Adipose tissue (tissue), 3 donors: ENCODE results near the gene CDC42. TPM values are rescaled to one million over a fixed set of nuclear protein-coding genes. Genes with fewer than 3 reads are reported as not detected.
A peak's percentile ranks its signal among the peaks of the same experiment; 100 is the strongest.
"Not testable (repeated sequence)": the region's sequence is repeated elsewhere in the genome, so short reads cannot be mapped to it uniquely, and the experiment has no call there.

ENCODE experiments used
- H3K27ac ChIP-seq: one replicate; pipeline ENCODE4 v1.5.1; 2013; ENCODE audit warnings: low read depth, low read length
- WGBS, 3 donors: extraction: QIAGEN DNeasy Blood & Tissue Kit; methylation state at CpG; one replicate each; pipeline ENCODE4 v1.1.7; 2013; 5-methylcytosine and 5-hydroxymethylcytosine counted together
- polyA plus RNA-seq, 3 donors: library from polyadenylated mRNA; stranded (reverse); fragments of 200-250 nt; gene quantifications; one replicate each; pipeline ENCODE4 v1.2.3, GENCODE V29; 2013
- donor health status: healthy with polysubstance abuse.
- donor health status: Bipolar disorder and iron deficiency.
- donor health status: healthy.

CDC42 gene
- polyA plus RNA-seq = 100 to 1,000 TPM in 2 of 3 donors, 10 to 100 TPM in 1; 55.3 to 184 (median 159) TPM

DNA sequence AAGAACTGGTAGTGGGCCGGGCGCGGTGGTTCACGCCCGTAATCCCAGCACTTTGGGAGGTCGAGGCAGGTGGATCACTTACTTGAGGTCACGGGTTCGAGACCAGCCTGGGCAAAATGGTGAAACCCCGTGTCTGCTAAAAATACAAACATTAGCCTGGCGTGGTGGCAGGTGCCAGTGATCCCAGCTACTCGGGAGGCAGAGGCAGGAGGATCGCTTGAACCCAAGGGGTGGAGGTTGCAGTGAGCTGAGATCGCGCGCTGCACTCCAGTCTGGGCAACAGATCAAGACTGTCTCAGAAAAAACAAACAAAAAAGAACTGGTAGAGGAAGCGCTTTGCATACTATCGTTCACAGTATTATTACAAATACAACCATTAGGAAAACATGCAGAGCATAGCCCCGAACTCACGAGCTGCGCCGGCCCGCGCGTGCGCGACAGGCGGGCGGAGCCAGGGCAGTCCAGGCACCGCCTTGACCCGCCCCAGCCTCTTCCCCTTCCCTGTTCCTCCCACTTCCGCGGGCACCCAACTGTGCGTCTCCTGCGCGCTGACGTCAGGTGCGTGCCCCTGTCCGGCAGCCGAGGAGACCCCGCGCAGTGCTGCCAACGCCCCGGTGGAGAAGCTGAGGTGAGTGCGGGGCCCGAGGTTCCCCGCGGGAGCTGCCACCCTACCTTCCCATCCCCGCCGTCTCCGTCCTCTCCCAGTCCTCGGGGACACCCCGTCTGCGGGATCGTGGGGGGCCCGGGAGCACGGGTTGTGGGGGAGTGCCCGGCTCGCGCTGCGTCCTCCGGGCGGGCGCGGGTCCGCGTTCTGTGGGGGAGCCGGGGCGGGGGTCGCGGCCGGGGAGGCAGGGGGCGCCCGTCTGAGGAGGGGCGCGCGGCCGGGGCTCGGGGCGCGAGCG, at the start of gene CDC42:
CDC42 (plus strand) TSS at position 595 of the 902 bp plus-strand sequence. CDS start 25,770 bp downstream, outside the sequence.
- peak within 1 kb of the TSS; percentile 100 for H3K27ac ChIP-seq
- 16 to 17% (median 17%) methylated on average over 58 to 80 of the region's 81 CpGs for WGBS, 3 donors

DNA sequence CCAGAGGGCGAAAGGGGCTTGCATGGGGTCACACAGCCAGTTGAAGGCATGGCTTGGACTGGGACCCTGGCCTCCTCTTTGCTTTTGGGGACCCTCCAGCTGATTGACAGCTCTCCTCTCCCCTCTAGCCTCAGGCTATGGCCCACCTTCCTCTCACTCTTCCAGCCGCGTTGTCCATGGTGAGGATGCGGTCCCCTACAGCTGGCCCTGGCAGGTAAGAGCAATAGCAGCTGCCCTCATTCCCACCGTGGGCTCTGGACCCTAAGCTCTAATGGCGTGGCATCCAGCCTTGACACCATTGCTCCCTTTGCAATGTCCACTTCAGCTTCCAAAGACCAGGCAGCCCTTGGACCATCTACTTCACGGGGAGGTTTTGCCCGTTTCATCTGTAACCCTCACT, 49.6 kb upstream of the CDC42 start:
- not testable (repeated sequence) for H3K27ac ChIP-seq
- 60 to 86% (median 84%) methylated on average over 7 to 8 of the region's 8 CpGs for WGBS, 3 donors

DNA sequence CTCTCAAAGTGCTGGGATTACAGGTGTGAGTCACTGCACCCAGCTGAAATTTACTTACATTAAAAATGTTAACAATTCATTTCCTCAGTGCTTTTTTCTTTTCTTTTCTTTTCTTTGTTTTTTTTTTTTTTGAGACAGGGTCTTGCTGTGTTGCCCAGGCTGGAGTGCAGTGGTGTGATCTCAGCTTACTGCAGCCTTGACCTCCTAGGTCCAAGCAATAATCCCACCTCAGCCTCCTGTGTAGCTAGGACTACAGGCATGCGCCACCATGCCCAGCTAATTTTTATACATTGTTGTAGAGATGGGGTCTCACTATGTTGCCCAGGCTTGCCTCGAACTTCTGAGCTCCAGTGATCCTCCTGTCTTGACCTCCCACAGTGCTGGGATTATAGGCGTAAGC, 48.5 kb upstream of the CDC42 start:
- WGBS, 3 donors = 45 to 97% (median 91%) methylated on average over 2 to 3 of the region's 3 CpGs
- not testable (repeated sequence) for H3K27ac ChIP-seq

DNA sequence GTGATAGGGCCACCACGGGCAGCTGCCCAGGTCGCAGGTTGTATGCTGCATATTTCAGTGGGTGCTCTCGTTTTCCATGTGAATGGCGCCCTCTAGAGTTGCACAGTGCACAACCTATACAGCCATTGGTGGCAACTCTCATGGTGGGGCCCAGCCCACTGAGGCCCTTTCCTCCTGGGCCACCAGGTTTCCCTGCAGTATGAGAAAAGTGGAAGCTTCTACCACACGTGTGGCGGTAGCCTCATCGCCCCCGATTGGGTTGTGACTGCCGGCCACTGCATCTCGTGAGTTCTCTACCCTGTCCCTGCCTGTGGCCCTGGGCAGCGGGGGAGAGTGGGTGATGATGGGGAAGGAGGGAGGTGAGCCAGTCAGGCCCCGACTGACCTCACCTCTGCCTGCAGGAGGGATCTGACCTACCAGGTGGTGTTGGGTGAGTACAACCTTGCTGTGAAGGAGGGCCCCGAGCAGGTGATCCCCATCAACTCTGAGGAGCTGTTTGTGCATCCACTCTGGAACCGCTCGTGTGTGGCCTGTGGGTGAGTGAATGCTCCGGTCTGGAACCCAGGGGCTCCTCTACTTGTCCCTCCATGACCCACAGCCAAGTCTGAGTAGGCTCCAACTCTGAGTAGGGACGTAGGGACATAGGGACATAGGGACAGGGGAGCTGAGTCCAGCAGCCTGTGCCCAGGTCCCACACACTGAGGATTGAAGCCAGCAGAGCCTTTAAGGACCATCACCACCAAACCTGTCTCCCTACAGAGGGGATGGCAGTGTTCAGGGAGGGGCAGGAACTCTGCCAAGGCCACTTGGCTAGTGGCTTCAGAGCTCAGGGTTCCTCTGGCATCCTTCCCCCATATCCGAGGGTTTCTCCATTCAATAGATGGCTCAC, 47.0 kb upstream of the CDC42 start:
- 35 to 71% (median 70%) methylated on average over 17 to 18 of the region's 18 CpGs for WGBS, 3 donors
- H3K27ac ChIP-seq = not testable (repeated sequence)

DNA sequence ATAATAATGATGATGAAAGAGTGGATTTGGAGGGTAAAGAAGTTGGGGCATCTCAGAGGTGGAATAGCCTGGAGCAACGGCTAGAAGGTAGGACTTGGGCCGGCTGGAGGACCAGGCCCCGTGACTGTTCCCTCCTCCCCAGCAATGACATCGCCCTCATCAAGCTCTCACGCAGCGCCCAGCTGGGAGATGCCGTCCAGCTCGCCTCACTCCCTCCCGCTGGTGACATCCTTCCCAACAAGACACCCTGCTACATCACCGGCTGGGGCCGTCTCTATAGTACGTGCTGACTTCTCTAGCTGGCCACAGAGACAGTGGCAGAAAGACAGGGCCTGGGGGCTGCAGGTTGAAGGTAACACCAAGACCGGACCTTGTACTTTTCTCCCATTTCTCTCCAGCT, 45.8 kb upstream of the CDC42 start:
- 38 to 83% (median 82%) methylated on average over 11 to 13 of the region's 13 CpGs for WGBS, 3 donors
- not testable (repeated sequence) for H3K27ac ChIP-seq

DNA sequence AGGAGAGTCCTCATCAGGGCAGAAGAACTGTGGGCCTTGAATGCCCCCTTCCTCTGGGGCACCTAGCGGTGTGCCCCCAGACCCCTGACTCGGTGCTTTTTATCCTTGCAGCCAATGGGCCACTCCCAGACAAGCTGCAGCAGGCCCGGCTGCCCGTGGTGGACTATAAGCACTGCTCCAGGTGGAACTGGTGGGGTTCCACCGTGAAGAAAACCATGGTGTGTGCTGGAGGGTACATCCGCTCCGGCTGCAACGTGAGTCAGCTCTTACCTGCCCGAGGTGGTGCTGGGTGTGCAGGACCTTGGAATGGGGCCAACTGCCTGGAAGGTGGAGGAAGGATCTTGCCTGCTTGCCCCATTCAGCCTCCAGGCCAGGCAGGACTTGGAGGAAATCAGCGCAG, 45.2 kb upstream of the CDC42 start:
- 51 to 90% (median 83%) methylated on average over 9 of the region's 10 CpGs for WGBS, 3 donors

DNA sequence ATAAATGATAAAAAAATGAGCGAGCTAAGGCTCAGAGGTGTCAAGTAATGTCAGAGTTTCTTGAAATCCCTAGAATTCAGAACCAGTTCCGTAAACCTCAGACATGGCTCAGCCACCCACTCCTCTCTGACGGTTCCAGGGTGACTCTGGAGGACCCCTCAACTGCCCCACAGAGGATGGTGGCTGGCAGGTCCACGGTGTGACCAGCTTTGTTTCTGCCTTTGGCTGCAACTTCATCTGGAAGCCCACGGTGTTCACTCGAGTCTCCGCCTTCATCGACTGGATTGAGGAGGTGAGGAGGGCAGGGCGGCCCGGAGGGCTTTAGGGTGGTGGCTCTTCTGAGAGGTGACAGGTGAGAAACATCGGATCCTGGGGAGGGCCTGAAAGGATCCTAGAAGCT, 42.9 kb upstream of the CDC42 start:
- WGBS, 3 donors = 54 to 80% (median 78%) methylated on average over 10 of the region's 11 CpGs

More for the DNA sequence above, 45.2 kb upstream of the CDC42 start:
- H3K27ac ChIP-seq = not testable (repeated sequence)

DNA sequence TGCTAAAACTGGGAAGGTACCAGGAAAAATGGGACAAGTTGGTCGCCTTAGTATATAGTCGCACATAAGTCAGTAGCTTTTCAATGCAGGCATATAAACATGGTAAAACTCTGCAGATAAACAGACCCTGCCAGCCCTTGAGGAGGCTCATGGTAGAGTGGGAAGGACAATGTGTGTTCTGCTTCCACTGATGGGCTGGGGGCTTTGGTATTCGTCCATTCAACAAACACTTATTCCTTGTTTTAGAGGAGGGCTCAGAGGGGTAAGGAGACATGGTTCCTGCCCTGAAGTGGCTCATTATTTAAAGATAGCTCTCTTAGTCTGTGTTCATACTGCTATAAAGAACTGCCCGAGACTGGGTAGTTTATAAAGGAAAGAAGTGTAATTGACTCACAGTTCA, 39.8 kb upstream of the CDC42 start:
- WGBS, 3 donors = 47 to 78% (median 63%) methylated on average over 4 of the region's 4 CpGs
- not testable (repeated sequence) for H3K27ac ChIP-seq

More for the DNA sequence above, 42.9 kb upstream of the CDC42 start:
- H3K27ac ChIP-seq = not testable (repeated sequence)

DNA sequence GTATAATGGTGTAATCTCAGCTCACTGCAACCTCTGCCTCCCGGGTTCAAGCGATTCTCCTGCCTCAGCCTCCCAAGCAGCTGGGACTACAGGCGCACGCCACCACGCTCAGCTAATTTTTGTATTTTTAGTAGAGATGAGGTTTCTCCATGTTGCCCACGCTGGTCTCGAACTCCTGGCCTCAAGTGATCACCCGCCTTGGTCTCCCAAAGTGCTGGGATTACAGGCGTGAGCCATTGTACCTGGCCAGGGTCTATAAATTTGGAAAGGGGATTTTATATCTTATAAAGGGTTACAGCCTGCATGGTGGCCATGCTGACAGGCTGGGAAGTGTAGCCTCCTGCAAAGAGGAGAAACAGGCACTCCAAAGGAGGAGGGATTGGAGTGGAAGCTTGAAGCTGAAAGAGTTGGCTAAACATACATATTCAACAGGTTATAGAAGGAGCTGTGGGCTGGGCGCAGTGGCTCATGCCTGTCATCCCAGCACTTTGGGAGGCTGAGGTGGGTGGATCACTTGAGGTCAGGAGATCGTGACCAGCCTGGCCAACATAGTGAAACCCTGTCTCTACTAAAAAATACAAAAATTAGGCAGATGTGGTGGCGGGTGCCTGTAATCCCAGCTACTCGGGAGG, 37.8 kb upstream of the CDC42 start:
- 67 to 91% (median 87%) methylated on average over 13 of the region's 13 CpGs for WGBS, 3 donors
- H3K27ac ChIP-seq = not testable (repeated sequence)

DNA sequence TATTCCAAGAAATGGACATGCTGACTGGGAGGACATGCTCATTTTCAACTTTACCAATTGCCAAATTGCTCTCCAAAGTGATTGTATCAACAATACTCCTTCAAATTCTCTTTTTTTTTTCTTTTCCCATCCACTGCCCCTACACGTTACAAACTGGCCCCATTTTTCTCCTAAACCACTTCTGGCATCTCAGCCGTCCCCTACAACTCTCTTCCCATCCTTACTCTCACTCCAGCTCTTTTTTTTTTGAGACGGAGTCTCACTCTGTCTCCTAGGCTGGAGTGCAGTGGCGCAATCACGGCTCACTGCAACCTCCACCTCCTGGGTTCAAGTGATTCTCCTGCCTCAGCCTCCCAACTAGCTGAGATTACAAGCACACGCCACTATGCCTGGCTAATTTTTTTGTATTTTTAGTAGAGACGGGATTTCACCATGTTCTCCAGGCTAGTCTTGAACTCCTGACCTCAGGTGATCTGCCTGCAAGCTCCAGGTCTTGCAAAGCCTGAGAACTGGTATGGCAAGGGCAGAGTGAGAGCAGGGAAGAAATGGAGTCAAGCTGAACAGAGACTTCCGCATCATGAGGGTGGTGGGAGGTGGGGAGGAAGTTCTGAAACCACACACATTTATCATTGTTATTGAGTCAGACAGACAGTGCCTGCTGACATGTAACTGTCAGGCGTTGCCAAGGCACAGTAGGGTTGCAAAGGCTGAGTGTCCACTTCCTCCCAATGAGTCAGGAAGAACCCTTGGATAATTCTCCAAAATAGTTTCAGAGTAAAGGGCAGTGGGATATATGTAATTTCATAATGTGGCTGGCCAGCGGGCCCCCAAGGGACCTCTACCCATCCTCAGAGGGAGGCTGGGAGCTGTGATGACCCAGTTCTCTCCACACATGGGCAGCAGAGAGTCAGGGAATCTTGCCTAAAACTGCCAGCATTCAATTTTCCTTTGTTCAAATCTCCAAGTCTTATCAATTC, 33.6 kb upstream of the CDC42 start:
- WGBS, 3 donors = 43 to 64% (median 46%) methylated on average over 10 of the region's 10 CpGs
- H3K27ac ChIP-seq = no peak overlapping the region

DNA sequence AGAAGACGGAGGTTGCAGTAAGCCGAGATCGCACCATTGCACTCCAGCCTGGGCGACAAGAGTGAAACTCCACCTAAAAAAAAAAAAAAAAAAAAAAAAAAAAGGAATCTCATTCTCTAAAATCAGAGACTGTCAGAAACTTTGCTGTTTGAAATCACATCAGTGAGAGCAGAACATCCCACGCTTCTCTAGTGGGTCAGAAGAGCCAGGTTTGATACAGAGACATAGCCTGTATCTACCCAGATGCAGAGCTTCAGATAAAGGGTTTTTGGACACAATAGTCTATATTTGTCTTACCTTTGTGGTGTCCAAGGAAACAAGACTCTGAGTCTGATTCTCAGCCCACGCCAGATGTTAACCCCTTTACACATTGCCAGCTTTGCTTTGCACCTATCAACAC, 31.4 kb upstream of the CDC42 start:
- no peak overlapping the region for H3K27ac ChIP-seq
- 88 to 94% (median 93%) methylated on average over 6 of the region's 6 CpGs for WGBS, 3 donors

DNA sequence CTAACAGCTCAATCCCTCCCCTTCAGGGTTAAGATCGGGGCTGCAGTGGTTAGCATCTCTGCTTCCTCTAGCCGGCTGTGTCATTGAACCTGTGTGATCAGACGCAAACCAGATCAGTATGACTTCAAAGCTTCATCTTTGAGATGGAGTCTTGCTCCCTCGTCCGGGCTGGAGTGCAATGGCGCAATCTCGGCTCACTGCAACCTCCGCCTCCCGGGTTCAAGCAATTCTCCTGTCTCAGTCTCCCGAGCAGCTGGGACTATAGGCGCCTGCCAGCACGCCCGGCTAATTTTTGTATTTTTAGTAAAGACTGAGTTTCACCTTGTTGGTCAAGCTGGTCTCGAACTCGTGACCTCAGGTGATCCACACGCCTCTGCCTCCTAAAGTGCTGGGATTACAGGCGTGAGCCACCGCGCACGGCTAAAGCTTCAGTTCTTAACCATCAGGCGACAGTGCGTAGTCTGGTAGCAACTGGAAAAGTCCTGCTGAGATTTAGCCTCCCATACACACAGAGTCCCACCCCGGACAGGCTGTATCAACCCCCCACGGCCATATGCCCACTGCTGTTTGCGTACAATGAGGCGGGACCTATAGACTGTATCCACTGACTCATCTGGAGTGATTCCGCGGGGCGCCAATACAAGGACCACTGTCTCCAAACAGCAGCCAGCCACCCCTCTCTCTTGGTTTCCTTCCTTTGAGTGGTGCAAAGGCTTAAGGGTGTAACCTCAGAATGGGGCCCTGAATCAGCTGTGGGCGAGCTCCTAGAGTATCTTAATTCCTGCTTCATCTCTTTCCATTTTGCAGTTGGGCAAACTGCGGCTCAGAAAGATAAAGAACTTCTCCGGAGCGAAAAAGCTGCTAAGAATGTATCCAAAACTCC, 27.8 kb upstream of the CDC42 start:
- WGBS, 3 donors = 2 to 39% (median 2%) methylated on average over 33 of the region's 33 CpGs
- peak overlapping the region; percentile 26 for H3K27ac ChIP-seq

DNA sequence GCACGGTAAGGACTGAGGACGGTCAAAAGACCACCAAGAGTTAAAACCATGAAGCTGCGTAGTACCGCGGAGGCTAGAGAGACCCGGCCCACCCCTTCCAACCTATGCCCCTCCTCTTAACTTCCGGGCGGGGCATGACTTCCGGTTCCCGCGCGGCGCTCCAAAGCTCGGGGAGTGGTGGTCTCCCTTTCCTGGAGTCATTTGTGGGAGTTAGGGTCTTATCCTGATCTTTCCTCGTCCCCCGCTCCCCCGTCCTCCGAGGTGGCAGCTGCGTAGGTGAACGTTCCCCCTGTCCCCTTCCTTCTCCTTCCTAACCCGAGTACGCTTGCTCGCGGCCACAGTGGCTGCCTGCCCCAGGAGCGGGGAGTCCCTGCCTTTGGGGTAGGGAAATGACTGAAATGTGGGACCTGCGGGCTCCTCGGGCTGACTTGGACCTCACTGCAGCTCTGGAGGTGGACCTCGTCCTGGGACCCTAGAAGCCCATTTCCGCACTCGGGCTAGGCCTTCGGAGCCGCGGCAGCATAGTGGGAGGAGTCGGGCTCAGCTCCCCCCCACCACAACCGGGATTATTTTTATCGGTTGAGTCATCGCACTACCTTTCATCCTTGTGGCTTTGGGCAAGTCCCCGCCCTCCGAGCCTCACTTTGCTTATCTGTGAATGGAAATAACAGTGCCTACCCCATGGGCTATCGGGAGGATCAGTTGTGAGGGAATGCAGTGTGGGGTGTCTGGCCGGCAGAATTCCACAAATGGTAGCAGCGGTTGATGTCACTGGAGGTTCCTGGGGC, 26.9 kb upstream of the CDC42 start:
- H3K27ac ChIP-seq = peak overlapping the region; percentile 93
- 0 to 18% (median 0%) methylated on average over 42 of the region's 42 CpGs for WGBS, 3 donors

DNA sequence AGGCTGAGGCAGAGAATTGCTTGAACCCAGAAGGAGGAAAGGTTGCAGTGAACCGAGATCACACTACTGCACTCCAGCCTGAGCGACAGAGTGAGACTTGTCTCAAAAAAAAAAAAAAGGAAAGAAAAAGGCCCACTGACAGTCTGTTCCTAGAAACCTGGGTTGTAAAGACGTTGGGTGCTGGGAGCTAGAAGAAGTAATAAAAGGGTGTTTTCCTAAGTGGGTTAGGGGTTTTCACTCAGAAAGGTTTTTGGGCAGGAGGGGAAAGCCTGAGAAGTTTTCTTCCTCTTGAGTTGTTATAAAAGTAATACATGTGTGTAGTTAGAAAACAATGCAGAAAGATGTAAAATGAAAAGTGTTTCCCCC, 25.6 kb upstream of the CDC42 start:
- no peak overlapping the region for H3K27ac ChIP-seq

DNA sequence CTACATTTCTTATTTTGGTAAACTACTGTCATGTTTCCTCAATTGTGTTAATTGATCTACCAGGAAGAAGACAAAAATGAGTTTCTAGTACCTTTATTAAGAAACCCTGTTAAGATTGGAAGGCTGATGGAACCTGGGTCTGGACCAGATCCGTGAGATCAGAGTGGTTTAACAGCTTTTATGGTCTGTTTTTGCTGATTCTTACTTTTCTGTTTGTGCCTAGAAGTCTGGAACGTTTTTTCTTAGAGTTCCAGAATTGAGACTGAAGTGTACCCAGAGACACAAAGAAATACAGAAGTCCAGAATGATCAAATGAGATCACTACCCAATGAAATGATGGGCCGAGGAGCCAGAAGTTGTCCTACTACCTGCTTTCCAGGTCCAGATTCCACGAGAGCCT, 22.5 kb upstream of the CDC42 start:
- 78 to 81% (median 81%) methylated on average over 4 of the region's 4 CpGs for WGBS, 3 donors
- H3K27ac ChIP-seq = no peak overlapping the region

More for the DNA sequence above, 25.6 kb upstream of the CDC42 start:
- 79 to 84% (median 80%) methylated on average over 3 of the region's 3 CpGs for WGBS, 3 donors

DNA sequence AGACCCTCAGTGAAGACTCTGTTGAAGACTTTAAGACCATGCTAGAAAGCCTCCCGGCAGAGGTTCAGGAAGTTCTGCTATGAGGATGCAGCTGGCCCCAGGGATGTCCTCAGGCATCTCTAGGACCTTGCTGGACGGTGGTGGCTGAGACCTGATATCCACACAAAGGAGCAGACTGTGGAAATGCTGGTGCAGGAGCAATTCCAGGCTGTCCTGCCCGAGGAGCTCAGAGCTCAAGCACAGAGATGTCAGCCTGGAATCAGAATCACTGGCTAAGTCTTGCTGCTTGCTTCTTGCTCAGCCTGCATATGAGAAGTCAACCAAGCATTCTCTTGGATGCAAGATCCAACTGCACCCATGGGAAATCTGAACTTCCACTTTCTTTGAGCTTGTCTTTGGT, 22.0 kb upstream of the CDC42 start:
- WGBS, 3 donors = 70 to 81% (median 78%) methylated on average over 3 of the region's 3 CpGs
- H3K27ac ChIP-seq = no peak overlapping the region
